ENCODE data around the gene HLA-DRB1.

DNA sequence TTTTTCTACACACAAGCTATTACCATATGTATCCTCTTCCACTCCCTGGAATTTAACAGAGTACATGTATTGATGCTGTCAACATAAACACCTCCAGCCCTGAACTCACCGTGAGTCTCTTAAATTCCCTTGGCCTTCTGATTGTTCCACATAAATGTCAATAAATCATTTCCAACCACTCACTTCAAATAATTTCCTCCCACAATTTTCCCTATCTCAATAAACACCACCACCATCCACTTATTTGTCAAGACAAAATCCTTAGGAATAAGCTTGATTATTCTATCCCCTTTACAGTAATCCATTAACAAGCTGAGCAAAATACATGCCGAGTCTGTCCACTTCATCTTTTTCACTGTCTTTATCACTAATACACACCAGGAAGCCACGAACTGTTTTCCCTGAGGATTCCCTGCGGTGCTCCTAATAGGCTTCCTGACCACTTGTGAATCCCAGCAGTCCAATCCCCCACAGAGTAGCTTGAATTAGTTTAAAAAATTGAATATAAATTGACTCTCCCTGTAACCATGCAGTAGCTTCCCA, 19.2 kb downstream of the HLA-DRB1 start:
- no peak for TF ChIP-seq POLR2A (IDR thresholded peaks at IDR 0.05)
- TF ChIP-seq, protein P1, sequence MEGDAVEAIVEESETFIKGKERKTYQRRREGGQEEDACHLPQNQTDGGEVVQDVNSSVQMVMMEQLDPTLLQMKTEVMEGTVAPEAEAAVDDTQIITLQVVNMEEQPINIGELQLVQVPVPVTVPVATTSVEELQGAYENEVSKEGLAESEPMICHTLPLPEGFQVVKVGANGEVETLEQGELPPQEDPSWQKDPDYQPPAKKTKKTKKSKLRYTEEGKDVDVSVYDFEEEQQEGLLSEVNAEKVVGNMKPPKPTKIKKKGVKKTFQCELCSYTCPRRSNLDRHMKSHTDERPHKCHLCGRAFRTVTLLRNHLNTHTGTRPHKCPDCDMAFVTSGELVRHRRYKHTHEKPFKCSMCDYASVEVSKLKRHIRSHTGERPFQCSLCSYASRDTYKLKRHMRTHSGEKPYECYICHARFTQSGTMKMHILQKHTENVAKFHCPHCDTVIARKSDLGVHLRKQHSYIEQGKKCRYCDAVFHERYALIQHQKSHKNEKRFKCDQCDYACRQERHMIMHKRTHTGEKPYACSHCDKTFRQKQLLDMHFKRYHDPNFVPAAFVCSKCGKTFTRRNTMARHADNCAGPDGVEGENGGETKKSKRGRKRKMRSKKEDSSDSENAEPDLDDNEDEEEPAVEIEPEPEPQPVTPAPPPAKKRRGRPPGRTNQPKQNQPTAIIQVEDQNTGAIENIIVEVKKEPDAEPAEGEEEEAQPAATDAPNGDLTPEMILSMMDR (IDR thresholded peaks at IDR 0.05), result no peak
